ENCODE data around the gene PLEKHA7.
A peak's percentile ranks its signal among the peaks of the same experiment; 100 is the strongest.
"Not testable (repeated sequence)": the region's sequence is repeated elsewhere in the genome, so short reads cannot be mapped to it uniquely, and the experiment has no call there.

The PLEKHA7 gene

DNA sequence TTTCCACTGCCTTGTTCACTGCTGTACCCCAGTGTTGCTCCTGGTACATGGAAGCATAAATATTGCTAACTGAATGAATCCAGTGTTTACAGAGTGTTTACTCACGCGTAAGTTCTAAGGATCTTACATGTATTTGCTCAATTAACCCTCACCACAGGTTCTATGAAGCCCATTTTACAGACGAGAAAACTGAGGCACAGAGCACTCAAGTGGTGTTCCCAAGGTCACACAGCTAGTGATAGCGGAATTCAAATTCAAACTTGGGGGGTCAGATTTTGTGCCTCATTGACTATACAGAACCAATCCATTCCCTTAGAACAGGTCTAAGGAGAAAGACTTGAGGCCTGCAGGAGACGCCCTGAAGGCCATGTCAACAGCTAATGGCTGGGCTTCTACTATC is 72.3 kb downstream of the PLEKHA7 start:
- no peak for DNase-seq

DNA sequence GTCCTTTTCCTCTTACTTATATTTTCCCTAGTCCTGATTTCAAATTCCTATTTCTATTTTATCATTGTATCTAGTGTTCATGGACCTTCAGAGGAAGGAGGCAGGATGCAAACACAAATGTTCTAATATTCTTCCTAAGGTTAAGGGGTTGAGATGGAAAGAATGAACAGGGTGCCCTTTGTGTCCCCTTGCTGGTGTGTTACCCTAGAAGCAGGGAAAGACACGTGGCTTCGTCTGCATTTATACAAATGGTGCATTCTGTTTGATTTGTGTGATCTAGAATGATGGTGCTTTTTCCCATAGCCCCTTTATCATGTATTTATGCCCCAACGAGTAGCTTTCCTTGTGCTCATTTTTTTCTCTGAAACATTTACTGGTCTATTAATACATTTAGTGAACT is 76.2 kb downstream of the PLEKHA7 start:
- DNase-seq: no peak

DNA sequence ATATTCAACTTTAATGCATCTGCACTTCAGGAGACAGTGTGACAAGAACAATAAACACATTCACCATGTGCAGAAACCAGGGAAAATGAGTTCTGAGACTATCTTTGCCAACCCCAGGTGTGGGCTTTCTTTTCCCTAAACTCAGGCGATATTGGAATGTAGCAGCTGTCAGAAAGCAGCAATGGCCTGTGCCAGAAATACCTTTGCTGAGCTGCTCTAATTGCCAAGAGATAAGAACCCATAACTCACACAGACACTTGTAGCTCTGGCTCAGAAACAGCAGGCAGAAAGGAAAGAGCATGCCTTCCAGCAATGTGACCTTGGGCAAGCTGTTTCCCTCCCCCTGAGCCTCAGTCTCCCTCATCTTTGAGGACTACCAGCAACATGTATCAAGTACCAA is 77.6 kb downstream of the PLEKHA7 start:
- no peak for DNase-seq

DNA sequence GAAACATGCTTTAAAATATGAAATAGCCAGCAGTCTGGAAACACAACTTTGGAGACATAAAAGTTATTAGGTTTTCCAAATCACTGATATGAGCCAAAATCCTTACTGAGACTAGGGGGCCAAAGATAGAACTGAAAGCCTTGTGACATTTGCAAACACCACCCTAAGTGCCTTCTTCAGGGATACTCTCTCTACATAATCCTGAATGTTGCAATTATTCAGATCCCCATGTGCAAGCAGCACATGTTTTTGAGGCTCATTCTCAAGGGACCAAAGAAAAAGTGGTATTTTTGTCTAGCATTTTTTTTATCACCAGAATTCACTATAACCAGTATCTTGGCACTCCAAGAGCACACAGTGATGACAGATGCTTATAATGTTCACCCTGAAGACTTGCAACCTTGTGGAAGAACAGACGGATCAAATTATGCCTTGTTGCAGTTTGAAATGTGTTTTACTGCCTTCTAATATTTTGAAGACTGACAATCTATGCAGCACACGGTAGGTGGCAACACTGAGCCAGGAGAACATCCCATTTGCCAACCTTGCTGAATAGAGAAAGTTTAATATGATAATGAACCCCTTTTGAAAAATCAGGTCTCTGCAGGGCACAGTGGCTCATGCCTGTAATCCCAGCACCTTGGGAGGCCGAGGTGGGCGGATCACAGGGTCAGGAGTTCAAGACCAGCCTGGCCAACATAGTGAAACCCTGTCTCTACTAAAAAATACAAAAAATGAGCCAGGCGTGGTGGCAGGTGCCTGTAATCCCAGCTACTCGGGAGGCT is 78.5 kb downstream of the PLEKHA7 start:
- peak; percentile 45 for DNase-seq

DNA sequence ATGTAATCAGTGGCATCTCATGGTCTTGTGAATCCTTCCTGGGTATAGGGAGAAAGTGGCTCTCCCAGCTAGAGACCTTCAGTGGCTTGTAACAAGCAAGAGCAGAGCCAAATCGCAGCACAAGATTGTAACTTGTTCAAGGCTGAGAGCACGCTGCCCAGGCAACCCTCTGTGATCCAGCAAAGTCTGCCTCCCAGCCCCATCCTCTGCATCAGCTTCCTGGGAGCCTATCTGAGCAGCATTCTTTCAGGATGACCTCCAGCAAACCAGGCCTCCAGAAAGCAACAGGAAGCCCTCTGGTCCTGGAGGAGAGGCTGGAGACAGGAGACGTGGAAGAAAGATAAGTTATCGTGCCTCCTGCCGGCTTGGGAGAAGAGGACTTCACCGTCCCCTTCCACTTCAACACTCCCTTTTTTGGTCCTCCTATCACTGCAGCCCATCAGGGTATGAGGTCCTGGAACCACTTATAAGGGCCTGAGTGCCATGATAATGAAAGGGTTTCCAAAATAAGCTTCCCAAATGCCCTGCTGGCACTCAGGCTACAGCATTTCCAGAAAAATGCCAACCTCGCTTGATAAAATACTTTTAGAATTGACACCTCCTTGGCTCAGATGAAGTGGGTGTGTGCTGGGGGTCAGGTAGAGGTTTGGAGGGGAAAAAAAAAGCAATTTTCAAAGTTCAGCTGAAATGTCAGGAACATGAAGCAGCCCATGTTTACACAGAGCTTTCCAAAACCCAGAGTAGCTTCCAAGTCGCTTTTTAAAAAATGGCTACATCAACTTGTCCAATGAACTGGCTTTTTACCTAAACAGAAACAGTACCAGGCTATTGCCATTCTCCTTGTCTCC is 80.2 kb downstream of the PLEKHA7 start:
- DNase-seq: peak; percentile 3

DNA sequence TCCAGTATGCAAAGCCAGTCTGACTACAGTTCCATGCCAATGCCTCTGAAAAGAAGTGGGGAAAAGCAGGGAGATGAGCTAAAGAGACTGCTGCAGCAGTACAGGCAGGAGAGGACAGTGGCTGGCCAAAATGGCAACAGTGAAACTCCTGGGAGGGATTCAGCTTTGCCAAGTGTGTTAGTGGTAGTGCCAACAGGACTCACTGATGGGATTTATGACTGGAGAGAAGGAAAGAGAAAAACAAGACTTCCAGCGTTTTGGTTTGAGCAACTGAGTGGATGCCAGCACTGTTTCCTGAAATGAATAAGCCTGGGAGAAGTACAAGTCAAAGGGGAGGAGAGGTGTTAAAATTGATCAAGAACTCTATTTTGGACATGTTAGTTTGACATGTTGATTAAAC is 80.9 kb downstream of the PLEKHA7 start:
- DNase-seq: no peak

DNA sequence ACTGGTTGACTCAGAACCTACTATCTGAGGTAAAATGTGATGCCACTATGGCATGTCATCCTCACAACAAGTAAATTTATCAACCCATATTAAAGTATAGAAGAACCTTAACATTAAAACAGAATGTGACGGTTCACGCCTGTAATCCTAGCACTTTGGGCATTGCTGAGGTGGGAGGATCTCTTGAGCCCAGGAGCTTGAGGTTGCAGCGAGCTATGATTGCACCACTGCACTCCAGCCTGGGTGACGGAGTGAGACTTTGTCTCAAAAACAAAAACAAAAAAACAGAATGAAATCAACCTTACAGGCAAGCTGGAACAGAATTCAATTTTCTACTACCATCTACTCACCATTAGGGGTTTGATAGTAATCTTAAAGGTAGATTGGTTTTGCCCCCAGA is 86.2 kb downstream of the PLEKHA7 start:
- DNase-seq: no peak

DNA sequence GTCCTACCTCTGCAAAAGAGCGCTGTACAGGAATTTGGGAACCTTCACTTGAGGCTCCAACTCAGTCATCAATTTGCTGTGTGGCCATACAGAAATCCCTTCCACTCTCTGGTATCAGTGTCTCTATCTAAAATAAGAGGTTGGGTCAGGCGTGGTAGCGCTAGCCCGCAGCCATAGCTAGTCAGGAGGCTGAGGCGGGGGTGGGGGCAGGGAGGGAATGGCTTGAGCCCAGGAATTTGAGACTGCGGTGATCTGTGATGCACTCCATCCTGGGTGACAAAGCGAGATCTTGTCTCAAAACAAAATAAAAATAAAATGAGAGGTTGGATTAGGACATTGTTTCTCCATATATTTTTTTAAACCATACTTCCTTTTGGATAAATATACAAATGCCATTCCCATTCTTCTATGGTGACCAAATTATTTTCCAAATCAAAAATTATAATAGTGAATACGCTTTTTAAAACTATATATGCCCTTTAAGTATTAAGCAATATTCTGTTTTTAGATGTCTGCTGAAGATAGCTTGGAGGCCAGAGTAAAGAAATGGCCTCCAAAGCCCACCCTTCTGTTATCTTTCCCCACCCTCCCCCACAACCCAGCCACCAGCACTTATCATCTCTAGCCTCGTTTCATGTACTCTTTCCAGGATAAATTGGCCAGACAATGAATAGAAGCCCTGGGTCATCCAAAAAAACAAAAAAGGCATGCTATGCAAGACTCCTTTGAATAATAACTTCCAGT is 87.2 kb downstream of the PLEKHA7 start:
- DNase-seq: no peak

DNA sequence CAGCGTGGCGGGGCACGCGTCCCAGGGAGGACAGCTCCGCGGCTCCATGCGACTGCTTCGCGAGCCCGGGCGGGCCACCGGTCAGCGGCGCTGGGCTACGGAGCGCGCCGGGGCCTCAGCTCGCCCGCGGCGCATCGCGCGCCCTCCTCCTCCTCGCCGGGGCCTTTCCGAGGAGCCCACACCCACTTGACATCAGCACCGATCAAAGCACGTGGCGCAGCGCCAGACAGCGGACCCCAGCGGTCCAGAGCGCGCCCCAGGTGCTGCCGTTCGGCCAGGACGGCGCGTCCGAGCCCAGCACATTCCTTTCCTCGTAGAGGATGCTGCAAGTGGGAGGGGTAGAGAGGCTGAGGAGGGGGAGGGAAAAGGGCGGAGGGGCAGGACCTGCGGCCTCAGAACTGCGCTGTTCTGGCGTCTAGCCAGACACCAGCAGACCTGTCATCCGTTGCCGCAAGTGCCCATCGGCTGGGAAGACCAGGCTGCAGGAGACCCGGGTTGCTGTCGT is 88.6 kb downstream of the PLEKHA7 start:
- DNase-seq: peak; percentile 15

DNA sequence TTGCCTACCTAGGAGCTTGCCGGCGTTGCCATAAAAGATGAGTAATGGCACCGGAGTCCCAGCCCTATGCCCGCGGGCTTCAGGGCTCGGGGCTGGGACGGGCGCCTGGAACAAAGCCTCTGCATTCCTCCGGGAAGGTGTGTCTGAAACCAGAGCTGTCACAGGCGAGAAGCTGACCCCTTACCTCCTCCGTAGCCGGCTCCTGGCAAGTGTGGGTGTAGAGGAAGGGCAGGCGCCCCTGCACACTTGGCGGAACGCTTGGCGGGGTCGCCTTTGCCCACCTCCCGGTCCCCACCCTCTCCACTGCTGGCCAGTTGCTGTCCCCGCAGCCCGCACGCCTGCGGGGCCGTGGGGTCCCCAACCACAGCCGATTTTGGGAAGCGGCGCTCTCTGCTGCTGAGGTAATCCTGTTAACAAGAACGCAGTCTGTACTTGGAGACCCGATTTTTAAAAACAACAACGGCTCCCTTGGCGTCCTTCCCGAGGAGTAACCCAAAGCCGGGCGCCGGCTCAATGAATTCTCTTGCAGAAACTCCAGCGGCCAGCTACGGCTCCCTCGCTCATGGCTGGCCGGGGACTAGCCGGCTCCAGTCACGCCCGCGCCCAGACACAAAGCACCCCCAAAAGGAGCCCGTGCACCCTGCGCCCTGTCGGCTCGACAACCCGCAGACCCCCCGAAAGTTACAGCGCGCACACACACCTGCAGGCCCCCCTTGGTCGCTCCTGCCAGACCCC is 89.2 kb downstream of the PLEKHA7 start:
- peak; percentile 20 for DNase-seq

DNA sequence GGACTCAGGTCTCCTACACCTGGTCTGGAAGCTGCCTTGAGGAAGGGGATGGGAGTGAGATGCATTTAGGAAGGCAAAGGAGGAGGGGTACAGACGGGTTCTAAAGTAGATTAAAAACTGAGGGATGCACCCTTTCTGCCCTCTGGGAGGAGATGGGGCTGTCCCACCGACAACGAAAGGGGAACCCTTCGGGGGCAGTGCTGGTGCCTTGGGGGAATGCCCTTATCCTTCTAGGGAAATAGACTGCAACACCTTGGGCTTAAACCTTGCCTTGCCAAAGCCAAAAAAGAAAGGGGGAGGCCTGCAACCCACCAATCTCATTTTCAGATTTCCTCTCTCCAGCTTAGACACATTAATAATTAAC is 89.8 kb downstream of the PLEKHA7 start:
- no peak for DNase-seq

DNA sequence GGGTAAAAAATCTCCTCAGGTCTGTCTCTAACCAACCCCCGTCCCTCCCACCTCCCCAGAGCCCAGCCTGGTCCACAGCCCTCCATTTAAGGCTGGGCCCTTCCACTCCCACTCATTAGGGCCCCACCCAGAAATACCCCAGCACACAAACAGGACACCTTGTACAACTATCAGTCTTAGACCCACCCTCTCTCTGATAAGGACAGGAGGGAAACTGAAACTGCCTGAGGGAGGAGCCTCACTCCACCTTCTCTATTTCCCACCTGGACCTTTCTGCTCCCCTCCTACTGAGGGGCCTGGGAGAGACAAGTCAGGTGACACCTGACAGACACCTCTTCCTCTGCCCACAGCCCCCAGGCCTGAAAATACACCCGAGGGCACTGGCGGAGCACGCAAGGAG is 90.2 kb downstream of the PLEKHA7 start:
- DNase-seq: no peak

DNA sequence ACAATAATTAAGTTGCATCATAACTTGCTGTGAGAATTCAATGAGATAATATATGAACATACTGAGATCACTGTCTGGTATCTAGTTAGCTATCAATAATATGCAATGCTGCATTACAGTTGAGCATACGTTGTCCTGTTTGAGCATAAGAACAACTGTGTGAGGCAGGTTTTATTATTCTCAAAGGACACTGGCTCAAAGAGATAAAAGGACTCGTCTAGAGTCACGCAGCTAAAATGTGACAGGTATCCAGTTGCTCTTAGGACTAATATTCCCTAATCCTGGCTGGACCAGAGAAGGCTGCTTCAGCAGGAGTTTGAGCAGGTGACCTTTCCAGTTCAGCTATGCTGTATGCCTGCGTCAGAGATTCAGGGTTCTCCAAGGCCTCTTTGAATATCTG is 92.5 kb downstream of the PLEKHA7 start:
- no peak for DNase-seq

DNA sequence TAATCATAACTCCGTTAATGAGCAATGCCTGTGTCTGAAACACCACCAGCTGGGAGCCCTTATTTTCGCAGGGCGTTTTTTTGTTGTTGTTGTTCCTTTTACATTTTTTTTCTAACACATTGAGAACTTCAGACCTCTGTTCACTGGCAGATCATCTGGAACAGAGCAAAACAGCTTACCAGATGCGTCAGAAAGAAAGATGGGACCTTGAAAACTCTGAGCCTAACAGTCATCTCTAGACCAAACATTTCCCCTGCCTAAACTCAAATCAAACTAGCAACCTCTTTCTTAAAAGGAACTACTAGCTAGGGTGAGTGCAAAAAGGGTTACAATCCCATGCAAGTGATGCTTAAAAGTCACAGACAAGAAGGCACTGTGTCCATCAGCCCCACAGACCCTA is 93.2 kb downstream of the PLEKHA7 start:
- no peak for DNase-seq

DNA sequence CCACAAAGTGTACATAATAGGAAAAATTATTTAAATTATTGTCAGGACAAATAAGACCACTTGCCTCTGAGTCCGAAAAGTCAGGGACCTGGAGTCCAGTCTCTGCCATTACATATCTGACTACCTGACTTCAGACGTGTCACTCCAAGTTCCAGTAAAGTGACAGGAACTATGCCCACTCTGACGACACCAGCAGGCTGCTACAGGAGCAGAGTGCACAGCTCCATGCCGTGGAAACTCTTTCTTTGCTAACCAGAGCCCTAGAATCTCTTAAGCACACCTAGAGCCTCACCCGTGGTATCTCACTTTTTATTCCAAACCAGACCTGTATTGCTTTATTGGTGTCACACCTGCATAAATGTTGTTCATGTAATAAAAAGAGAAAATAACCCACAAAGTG is 93.7 kb downstream of the PLEKHA7 start:
- DNase-seq: no peak

DNA sequence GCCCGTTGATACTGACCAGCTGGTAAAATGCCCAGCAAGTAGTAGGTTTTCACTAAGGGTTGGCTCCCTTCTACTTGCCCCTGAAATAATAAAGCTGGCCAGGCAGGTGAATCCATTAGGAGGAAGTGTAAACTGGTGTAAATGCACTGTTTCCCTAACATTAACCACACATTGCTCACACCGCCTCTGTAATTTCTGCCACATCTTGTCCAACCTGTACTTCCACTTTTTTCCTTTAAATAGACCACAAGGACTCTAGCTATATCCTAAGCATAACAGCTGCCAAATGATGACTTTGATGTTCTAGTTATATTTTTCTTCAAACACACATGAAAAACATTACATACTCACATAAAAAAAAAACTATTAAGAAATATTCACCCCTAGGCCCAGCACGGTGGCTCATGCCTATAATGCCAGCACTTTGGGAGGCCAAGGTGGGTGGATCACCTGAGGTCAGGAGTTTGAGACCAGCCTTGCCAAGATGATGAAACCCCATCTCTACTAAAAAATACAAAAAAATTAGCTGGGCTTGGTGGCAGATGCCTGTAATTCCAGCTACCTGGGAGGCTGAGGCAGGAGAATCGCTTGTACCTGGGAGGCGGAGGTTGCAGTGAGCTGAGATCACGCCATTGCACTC is 95.6 kb downstream of the PLEKHA7 start:
- DNase-seq: not testable (repeated sequence)

DNA sequence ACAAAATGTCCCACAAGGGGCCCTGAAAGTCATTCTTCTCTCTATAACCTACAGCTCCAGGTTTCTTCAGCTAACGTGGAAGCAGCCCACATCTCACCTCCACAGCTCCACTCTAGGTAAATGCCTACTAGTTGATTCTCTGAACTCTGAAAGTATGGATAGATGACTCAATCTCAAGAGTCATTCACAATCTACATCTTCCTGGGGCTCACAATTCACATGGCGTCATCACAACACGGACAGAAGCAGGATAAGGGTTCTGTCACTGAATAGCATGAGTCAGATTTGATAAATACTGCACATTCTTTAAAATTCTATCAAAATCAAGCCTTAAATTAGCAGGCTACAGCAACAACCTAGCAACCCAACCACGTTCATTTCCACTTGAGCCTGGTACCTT is 96.3 kb downstream of the PLEKHA7 start:
- no peak for DNase-seq

DNA sequence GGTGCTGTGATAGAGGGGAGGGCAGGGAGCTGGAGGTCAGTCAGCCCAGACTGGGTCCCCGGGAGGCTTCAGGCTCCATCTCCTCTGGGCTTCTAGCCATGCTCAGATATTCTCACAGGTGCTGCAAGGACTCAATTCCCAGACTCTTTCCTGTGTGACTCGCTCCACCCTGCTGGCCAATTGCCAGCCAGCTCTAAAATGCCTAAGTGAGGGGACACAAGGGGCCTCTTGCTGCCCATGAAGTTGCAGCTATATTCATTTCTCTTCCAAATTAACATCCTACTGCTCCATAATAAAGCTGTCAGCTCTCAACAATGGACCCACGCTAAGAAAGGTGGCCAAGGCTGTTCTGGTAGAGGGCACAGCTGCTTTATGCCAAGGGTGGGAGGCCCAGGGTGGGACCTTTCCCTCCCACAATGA is 101.5 kb downstream of the PLEKHA7 start:
- DNase-seq: no peak

DNA sequence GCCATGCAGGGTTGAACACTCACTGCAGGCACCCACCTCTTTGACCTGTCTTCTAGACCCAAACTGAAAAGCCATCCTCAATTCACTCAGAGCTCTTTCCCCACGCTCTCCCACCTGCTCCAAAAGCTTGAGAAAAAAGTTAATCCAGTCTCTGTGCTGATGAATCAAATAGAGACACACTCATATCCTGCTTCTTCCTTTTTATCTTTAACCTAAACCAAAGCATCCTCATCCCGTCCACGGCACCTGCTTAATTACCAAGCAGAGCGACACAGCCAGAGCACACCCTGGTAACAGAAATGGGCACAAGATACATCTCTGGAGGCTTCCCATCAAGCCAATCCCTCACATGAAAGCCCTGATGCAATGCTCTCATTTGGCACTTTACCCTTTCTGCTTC is 102.6 kb downstream of the PLEKHA7 start:
- DNase-seq: no peak

DNA sequence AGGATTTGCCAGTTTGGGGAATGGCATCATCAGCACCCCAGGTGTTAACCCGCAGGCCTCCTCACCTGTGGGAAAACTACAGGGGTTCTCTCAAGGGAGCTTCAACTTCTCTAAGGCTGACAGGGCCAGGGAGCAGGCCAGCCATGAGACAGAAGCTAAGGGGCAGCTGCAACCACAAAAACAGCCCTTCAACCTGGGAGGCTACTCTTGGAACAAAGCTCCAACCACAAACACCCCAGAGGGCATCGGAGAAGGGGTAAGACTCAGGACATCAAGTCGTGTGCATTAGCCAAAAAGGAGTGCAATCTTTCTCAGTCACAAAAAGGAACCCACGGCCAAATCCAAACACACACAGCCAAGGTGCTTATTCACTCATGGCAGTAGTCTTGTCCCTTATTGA is 103.0 kb downstream of the PLEKHA7 start:
- no peak for DNase-seq

DNA sequence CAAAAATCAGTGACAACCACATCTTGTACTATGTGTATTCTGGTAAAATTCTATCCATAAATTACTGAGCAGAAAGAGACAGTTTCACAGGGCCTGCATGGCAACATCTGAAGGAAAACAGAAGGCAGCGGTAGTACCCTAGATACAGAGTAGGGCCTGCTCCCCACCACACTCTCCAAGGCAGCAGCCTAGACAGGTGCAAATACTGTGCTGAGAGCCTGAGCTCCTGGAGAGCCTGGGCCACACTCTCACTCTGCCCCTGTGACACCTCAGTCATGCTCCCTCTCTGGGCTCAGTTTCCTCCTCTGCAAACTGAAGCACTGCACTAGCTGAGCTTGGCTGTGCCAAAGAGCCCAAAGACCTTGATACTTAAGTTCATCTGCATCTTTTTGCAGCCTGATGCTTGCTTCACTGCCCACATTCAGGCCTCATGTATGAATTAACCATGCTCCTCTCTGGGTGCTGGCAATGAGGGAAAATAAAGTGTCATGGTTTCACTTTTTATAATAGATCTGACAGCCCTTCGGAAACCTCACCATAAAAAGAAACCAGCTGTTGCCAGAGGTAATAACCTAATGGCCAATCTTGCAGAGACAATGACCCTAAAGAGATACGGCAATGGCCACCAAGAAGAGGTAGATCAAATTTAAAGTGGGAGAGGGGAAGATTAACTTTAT is 104.7 kb downstream of the PLEKHA7 start:
- DNase-seq: no peak
